GM10266 (cell line): ENCODE results near the gene MGLL.

Source experiments
- DNase-seq: peaks from one replicate; pipeline ENCODE4 v3.0.0; 2012; ENCODE audit errors: extremely low spot score
- CTCF ChIP-seq: IDR thresholded peaks from 2 replicates; pipeline ENCODE4 v1.5.1; 2012; ENCODE audit warnings: mild to moderate bottlenecking, low read depth; ENCODE audit not compliant: control insufficient read depth, insufficient read depth; ENCODE audit errors: missing control alignments

MGLL gene

GRCh38 chr3:127785711-127786265, 36.5 kb downstream of the MGLL start:
- TF ChIP-seq CTCF = no peak
- DNase-seq = no peak

- no peak for TF ChIP-seq CTCF
- DNase-seq = no peak
These were observed 37.2 kb downstream of the MGLL start for GRCh38 chr3:127784865-127785710.

GRCh38 chr3:127784283-127784682, 38.0 kb downstream of the MGLL start:
- no peak for DNase-seq
- TF ChIP-seq CTCF = no peak

GRCh38 chr3:127783642-127784160, 38.6 kb downstream of the MGLL start:
- TF ChIP-seq CTCF = no peak
- DNase-seq = no peak

- no peak for DNase-seq
- no peak for TF ChIP-seq CTCF
These were observed 39.1 kb downstream of the MGLL start for GRCh38 chr3:127783166-127783565.

- no peak for TF ChIP-seq CTCF
- DNase-seq = no peak
These were observed 40.8 kb downstream of the MGLL start for GRCh38 chr3:127781411-127782001.
